ENCODE measurements around the gene SCAF4. TPM values are rescaled to one million over a fixed set of nuclear protein-coding genes. Genes with fewer than 3 reads are reported as not detected.
"Not testable (repeated sequence)": the region's sequence is repeated elsewhere in the genome, so short reads cannot be mapped to it uniquely, and the experiment has no call there.

Gene SCAF4
- total RNA-seq, 1 experiment from 2014 or later = 0.98 TPM

DNA sequence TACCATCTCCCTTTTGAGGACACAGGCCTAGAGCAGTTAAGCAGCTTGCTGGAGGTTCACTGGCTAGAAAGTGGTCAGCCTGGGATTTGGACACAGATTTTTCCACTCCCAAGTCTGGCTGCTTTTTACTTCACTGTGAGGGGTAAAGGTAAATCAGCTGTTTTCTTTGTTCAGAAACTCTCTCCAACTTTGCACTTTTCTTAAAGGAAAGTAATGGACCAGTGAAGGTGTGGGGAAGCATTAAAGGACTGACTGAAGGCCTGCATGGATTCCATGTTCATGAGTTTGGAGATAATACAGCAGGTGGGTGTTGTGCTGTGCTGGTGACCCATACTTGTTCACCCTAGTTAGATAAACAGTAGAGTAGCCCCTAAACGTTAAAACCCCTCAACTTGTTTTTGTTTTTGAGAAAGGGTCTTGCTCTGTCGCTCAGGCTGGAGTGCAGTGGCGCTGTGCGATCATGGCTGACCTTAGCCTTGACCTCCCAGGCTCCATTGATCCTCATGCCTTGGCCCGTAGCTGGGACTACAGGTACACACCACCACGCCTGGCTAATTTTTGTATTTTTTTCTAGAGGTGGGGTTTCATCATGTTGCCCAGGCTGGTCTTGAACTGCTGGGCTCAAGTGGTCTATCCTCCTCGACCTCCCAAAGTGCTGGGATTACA lies 68.2 kb downstream of the SCAF4 start:
- in situ Hi-C loops (cut with HindIII; ENCODE audit: low pct_unique_long_range_greater_than_20kb, low sequenced_read_pairs) = no loop called here
- no peak for DNase-seq (ENCODE audit: low read depth)

DNA sequence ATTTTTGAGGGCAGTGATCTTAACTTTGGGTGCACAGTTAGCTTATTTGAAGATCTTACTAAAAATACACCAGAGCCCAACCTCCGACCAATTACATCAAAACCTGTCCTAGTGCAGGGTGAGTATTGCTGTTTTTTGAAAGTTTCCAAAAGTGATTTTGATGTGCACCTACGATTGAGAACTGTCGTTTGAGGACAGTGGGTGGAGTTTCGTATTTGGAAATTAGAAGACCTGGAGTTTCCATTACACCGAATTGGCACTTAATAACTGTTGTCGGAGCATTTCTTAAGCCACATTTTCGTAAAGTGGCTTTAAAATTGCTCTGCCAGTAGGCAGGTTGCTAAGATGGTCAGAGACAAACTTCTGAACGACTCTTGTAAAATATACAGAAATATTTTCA lies 71.3 kb downstream of the SCAF4 start:
- in situ Hi-C loops (cut with HindIII; ENCODE audit: low pct_unique_long_range_greater_than_20kb, low sequenced_read_pairs) = no loop called here
- DNase-seq (ENCODE audit: low read depth) = no peak

DNA sequence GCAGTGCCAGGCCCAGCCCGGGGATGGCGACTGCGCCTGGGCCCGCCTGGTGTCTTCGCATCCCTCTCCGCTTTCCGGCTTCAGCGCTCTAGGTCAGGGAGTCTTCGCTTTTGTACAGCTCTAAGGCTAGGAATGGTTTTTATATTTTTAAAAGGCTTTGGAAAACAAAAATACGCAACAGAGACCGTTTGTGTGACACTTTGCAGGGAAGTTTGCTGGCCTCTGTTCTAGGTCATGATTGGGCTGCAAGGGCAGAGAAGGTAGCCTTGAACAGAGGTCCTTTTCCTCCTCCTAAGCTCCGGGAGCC lies 71.7 kb downstream of the SCAF4 start:
- in situ Hi-C loops (cut with HindIII; ENCODE audit: low pct_unique_long_range_greater_than_20kb, low sequenced_read_pairs) = no loop called here
- peak; percentile 25 for DNase-seq (ENCODE audit: low read depth)

DNA sequence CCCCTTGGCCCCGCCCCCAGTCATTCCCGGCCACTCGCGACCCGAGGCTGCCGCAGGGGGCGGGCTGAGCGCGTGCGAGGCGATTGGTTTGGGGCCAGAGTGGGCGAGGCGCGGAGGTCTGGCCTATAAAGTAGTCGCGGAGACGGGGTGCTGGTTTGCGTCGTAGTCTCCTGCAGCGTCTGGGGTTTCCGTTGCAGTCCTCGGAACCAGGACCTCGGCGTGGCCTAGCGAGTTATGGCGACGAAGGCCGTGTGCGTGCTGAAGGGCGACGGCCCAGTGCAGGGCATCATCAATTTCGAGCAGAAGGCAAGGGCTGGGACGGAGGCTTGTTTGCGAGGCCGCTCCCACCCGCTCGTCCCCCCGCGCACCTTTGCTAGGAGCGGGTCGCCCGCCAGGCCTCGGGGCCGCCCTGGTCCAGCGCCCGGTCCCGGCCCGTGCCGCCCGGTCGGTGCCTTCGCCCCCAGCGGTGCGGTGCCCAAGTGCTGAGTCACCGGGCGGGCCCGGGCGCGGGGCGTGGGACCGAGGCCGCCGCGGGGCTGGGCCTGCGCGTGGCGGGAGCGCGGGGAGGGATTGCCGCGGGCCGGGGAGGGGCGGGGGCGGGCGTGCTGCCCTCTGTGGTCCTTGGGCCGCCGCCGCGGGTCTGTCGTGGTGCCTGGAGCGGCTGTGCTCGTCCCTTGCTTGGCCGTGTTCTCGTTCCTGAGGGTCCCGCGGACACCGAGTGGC lies 72.2 kb downstream of the SCAF4 start, which contains the start of gene SOD1:
Gene SOD1 (plus strand): TSS at position 158 of the 723 bp plus-strand sequence. CDS start 77 bp downstream, at position 235.
- in situ Hi-C loops (cut with HindIII; ENCODE audit: low pct_unique_long_range_greater_than_20kb, low sequenced_read_pairs) = no loop called here
- DNase-seq (ENCODE audit: low read depth) = peak; percentile 91

DNA sequence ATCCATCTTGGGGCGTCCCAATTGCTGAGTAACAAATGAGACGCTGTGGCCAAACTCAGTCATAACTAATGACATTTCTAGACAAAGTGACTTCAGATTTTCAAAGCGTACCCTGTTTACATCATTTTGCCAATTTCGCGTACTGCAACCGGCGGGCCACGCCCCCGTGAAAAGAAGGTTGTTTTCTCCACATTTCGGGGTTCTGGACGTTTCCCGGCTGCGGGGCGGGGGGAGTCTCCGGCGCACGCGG lies 72.7 kb downstream of the SCAF4 start:
- in situ Hi-C loops (cut with HindIII; ENCODE audit: low pct_unique_long_range_greater_than_20kb, low sequenced_read_pairs) = no loop called here
- no peak for DNase-seq (ENCODE audit: low read depth)

DNA sequence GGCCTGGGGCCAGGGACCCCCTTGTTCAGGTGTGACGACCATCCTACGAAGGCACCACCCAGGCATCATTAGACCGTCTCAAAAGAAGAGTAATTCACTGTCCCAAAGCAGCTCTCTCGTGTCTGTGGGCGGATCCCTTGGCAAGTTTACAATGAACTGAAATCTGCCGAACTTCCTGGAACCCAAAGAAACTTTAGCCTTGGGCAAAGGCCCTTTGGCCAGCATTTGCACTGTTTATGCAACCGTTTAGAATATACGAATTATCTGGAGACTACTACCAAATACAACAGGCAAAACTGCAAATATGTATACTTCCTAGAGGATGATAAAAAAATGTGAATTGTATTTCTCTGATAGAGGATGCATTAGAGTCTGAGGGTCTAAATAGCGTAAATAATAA lies 73.9 kb downstream of the SCAF4 start:
- DNase-seq (ENCODE audit: low read depth) = no peak
- in situ Hi-C loops (cut with HindIII; ENCODE audit: low pct_unique_long_range_greater_than_20kb, low sequenced_read_pairs) = no loop called here

DNA sequence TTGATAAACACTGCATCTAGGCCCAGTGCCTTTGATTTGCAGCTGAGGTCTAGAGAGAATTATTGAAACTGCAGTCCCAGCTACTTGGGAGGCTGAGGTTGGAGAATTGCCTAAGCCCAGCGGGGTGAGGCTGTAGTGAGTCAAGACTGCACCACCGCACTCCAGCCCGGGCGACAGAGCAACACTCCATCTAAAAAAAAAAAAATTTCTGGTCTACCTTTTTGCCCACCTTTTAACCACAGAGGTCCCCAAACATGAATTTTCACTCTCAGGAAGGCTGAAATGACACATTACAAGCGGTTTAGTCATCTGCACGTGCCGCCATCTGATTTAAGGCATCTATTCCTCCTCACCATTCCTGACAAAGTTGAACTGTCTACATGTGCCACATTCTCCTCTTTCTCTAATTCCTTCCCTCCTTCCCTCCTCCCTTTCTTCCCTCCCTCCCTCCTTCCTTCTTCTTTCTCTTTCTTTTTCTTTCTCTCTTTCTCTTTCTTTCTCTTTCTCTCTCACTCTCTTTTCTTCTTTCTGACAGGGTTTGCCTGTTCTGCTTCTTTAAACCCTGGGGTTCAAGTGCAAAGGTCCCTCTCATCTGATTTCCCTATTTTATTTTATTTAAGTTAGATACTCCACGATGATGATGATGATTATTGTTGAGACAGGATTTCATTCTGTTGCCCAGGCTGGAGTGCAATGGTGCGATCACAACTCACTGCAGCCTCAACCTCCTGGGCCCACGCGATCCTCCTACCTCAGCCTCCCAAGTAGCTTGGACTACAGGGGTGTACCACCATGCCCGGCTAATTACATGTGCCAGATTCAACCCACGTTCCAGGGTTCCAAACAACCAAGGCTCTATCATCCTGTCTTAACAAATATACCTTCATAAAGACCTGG lies 75.5 kb downstream of the SCAF4 start:
- DNase-seq (ENCODE audit: low read depth) = peak; percentile 24
- in situ Hi-C loops (cut with HindIII; ENCODE audit: low pct_unique_long_range_greater_than_20kb, low sequenced_read_pairs) = no loop called here

DNA sequence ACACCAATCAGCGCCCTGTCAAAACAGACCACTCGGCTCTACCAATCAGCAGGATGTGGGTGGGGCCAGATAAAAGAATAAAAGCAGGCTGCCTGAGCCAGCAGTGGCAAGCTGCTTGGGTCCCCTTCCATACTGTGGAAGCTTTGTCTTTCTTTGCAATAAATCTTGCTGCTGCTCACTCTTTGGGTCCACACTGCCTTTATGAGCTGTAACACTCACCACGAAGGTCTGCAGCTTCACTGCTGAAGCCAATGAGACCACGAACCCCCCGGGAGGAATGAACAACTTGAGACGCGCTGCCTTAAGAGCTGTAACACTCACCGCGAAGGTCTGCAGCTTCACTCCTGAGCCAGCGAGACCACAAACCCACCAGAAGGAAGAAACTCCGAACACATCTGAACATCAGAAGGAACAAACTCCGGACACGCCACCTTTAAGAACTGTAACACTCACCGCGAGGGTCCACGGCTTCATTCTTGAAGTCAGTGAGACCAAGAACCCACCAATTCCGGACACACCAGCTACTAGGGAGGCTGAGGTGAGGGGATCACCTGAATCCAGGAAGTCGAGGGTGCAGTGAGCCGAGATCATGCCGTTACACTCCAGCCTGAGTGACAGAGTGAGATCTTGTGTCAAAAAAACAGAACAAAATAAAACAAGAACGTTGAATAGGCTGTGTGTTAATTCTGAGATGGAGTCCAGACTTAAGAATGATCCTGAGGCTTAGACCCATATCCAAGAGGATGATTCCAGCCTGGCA lies 76.9 kb downstream of the SCAF4 start:
- DNase-seq (ENCODE audit: low read depth); in situ Hi-C loops (cut with HindIII; ENCODE audit: low pct_unique_long_range_greater_than_20kb, low sequenced_read_pairs): not testable (repeated sequence)

DNA sequence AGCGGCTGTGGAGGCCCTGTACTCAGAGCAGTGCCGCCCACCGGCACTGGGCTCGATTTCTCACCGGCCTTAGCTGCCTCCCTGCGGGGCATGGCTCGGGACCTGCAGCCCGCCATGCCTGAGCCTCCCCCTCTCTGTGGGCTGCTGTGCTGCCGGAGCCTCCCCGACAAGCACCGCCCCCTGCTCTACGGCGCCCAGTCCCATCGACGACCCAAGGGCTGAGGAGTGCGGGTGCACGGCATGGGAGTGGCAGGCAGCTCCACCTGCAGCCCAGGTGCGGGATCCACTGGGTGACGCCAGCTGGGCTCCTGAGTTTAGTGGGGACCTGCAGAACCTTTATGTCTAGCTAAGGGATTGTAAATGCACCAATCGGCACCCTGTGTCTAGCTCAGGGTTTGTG lies 77.6 kb downstream of the SCAF4 start:
- in situ Hi-C loops (cut with HindIII; ENCODE audit: low pct_unique_long_range_greater_than_20kb, low sequenced_read_pairs) = no loop called here
- DNase-seq (ENCODE audit: low read depth) = no peak

DNA sequence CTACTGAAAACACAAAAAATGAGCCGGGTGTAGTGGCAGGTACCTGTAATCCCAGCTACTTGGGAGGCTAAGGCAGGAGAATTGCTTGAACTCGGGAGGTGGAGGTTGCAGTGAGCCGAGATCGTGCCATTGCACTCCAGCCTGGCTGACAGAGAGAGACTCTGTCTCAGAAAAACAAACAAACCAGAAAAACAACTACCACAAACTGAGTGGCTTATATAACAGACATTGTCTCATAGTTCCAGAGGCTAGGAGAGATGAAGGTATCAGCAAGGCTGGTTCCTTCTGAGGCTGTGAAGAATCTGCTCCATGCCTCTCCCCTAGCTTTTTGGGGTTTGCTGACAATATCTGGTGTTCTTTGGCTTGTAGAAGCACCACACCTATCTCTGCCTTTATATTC lies 80.4 kb downstream of the SCAF4 start:
- in situ Hi-C loops (cut with HindIII; ENCODE audit: low pct_unique_long_range_greater_than_20kb, low sequenced_read_pairs); DNase-seq (ENCODE audit: low read depth): not testable (repeated sequence)

DNA sequence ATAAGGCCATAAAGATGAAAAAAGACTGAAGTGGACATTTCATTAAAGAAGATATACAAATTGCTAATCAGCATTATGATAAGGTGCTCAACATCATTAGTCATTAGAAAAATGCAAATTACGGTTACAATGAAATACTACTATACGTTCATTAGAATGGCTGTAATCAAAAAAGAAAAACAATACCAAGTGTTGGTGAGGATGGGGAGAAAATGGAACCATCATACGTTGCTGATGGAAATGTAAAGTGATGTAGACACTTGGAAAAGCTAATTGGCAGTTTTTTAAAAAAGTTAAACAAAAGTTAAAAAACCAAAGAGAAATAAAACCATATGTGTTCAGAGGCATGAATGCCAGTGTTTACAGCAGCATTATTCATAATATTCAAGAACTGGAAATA lies 81.0 kb downstream of the SCAF4 start:
- in situ Hi-C loops (cut with HindIII; ENCODE audit: low pct_unique_long_range_greater_than_20kb, low sequenced_read_pairs) = no loop called here
- DNase-seq (ENCODE audit: low read depth) = no peak

DNA sequence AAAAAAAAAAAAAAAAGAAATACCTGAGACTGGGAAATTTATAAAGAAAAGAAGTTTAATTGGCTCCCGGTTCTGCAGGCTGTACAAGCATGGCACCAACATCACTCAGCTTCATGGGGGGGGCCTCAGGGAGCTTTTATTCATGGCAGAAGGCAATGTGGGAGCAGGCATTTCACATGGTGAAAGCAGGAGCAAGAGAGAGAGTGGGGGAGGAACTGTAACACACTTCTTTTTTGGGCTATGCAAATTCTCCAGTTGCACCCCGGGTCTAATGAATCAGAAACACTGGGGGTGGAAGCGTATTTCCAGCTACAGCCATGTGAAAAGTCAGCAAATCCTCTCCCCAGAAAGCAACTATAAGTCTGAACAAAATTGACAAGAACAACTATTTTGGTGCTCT lies 84.3 kb downstream of the SCAF4 start:
- in situ Hi-C loops (cut with HindIII; ENCODE audit: low pct_unique_long_range_greater_than_20kb, low sequenced_read_pairs) = no loop called here
- no peak for DNase-seq (ENCODE audit: low read depth)

DNA sequence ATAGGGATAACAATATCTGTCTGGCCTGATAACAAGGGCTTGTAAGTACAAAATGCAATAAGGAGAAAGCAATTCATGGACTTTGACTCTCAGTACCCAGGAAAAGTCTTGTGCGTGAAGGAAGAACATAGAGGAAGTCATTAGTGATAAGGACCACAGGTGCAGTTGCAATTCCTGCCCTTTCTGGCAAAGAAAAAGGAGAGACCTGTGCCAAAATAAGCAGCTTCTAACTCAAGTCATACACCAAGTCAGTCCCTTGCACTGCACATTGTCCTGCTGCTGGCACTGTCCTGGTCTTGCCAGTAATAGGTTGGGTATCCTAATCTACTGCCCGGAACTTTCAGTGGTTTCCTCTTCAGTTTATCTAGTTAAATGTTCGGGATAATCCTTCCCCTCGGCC lies 87.3 kb downstream of the SCAF4 start:
- in situ Hi-C loops (cut with HindIII; ENCODE audit: low pct_unique_long_range_greater_than_20kb, low sequenced_read_pairs) = no loop called here
- DNase-seq (ENCODE audit: low read depth) = no peak

DNA sequence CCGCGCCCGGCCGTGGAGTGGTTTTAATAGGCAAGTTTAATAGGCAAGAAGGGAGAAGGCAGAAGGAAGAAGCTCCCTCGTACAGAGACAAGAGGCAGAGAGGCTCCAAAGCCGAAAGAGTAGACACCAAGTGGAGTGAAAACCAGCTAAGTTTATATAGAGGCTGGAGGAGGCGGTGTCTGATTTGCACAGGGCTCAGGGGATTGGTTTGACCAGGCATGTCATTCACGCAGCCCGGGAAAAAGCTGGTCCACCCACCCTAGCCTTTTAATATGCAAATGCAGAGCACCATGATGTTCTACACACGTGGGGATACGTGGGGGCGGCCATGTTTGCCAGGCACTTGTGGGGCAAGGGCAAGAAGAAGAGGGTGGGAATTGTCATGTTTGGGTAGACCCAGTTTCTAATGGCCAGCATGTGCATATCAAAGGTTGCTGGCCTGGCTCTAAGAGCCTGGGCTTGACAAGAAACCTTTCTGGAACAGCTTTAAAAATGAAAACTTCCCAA lies 90.4 kb downstream of the SCAF4 start:
- DNase-seq (ENCODE audit: low read depth) = no peak
- in situ Hi-C loops (cut with HindIII; ENCODE audit: low pct_unique_long_range_greater_than_20kb, low sequenced_read_pairs) = no loop called here

DNA sequence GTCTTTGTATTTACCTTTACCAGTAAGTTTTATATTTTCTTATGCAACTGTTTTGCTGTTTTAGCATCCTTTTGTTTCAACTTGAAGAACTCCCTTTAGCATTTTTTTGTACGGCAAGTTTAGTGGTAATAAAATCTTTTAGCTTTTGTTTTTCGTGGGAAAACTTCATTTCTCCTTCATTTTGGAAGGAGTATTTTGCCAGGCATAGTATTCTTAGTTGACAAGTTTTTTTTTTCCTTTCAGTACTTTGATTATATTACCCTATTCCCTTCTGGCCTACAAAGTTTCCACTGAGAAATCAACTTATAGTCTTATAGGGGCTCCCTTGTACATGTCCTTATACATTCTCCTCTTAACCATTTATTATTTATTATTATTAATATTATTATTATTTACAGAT lies 95.0 kb downstream of the SCAF4 start:
- in situ Hi-C loops (cut with HindIII; ENCODE audit: low pct_unique_long_range_greater_than_20kb, low sequenced_read_pairs) = no loop called here
- DNase-seq (ENCODE audit: low read depth) = no peak

DNA sequence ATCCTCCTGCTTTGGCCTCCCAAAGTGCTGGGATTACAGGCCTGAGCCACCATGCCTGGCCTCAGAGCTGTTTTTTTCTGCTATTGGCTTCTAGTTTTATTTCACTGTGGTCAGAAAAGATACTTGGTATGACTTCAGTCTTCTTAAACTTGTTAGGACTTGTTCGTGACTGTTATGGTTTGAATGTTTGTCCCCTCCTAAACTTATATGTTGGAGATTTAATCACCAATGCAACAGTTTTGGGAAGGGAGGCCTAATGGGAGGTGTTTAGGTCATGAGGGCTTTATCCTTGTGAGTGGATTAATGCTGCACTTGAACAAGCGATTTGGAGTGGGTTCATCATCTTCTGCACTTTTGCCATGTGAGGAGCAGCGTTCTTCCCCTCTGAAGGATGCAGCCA lies 96.9 kb downstream of the SCAF4 start:
- DNase-seq (ENCODE audit: low read depth) = no peak
- in situ Hi-C loops (cut with HindIII; ENCODE audit: low pct_unique_long_range_greater_than_20kb, low sequenced_read_pairs) = no loop called here

DNA sequence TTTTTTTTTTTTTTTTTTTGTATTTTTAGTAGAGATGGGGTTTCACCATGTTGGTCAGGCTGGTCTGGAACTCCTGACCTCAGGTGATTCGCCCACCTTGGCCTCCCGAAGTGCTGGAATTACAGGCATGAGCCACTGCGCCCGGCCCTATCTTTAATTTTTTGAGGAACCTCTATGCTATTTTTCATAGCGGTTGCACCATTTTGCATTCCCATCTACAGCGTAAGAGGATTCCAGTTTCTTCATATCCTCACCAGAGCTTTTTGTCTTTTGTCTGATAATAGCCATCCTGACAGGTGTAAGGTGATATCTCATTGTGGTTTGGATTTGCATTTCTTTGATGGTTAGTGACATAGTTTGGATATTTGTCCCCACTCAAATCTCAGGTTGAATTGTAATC lies 100.0 kb downstream of the SCAF4 start:
- DNase-seq (ENCODE audit: low read depth); in situ Hi-C loops (cut with HindIII; ENCODE audit: low pct_unique_long_range_greater_than_20kb, low sequenced_read_pairs): not testable (repeated sequence)

DNA sequence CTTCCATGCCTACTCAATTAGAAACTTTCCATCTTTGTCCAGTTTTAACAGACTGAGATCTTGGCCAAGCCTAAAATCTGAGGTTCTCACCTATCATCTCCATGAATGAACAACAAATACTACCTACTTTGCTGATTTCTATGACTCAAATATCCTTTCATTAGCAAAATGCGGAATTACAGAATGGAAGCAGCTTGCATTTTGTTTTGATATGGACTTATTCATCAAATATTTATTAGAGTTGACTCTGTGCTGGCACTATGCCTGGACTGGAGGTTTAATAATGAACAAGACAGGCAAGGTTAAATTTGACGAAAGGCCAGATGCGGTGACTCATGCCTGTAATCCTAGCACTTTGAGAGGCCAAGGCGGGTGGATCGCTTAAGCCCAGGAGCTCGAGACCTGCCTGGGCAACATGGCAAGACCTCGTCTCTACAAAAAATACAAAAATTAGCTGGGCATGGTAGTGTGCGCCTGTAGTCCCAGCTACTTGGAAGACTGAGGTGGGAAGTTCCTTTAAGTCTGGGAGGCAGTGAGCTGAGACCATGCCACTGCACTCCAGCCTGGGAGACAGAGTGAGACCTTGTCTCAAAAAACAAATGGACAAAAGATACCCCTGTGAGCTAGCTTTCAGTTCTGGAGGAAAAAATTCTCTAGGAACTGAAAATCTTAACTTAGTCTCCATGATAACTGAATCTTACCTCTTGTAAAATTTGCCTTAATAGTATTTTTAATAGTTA lies 101.8 kb downstream of the SCAF4 start:
- peak; percentile 91 for DNase-seq (ENCODE audit: low read depth)
- in situ Hi-C loops (cut with HindIII; ENCODE audit: low pct_unique_long_range_greater_than_20kb, low sequenced_read_pairs) = no loop called here

Data from Caki2 (cell line).